Stimulated activated naive CD8-positive, alpha-beta T cell treated with anti-CD3 and anti-CD28 coated beads, Interleukin-15, Interleukin-2, amounts not matched to agents 100 ng/mL and 50 ng/mL, for 24 hours (primary cell): ENCODE results near the gene CHCT1.
A peak's percentile ranks its signal among the peaks of the same experiment; 100 is the strongest.
"Not testable (repeated sequence)": the region's sequence is repeated elsewhere in the genome, so short reads cannot be mapped to it uniquely, and the experiment has no call there.

Experiments
- H3K27ac Mint-ChIP-seq: one replicate; pipeline ENCODE4 v1.8.0; 2021; ENCODE audit warnings: mild to moderate bottlenecking, mixed read lengths
- H3K27me3 Mint-ChIP-seq: one replicate; pipeline ENCODE4 v1.8.0; 2021; ENCODE audit warnings: mixed read lengths
- H3K36me3 Mint-ChIP-seq: one replicate; pipeline ENCODE4 v1.8.0; 2021; ENCODE audit warnings: low read depth, mixed read lengths
- H3K4me1 Mint-ChIP-seq: one replicate; pipeline ENCODE4 v1.8.0; 2021; ENCODE audit warnings: low read depth, mixed read lengths
- H3K4me3 Mint-ChIP-seq: one replicate; pipeline ENCODE4 v1.8.0; 2021; ENCODE audit warnings: mild to moderate bottlenecking, mixed read lengths
- H3K9me3 Mint-ChIP-seq: one replicate; pipeline ENCODE4 v1.8.0; 2021; ENCODE audit warnings: mixed read lengths

CHCT1 gene

GRCh38 chr17:60422162-60422665 lies at the start of gene CHCT1:
CHCT1 (plus strand) TSS chr17:60422489; CDS start chr17:60422593, 104 bp downstream.
- Mint-ChIP-seq H3K27ac (peak within 1 kb of the TSS; percentile 76), H3K4me3 (peak within 1 kb of the TSS; percentile 74), H3K9me3 (no peaks in the 10 kb centered on the region), H3K4me1 (peaks cover 10% of the 10 kb centered on the region), H3K27me3 (no peaks in the 10 kb centered on the region), H3K36me3 (no peaks in the 10 kb centered on the region)

- Mint-ChIP-seq H3K27me3 (no peaks in the 10 kb centered on the region), H3K9me3 (no peaks in the 10 kb centered on the region), H3K36me3 (peaks cover 13% of the 10 kb centered on the region), H3K4me3 (no peak overlapping the region), H3K27ac (no peak overlapping the region), H3K4me1 (peaks cover 14% of the 10 kb centered on the region)
Measured at GRCh38 chr17:60372790-60373483, 49.4 kb upstream of the CHCT1 start.

- H3K27ac Mint-ChIP-seq, H3K4me1 Mint-ChIP-seq, H3K4me3 Mint-ChIP-seq, H3K27me3 Mint-ChIP-seq, H3K9me3 Mint-ChIP-seq: not testable (repeated sequence)
- H3K36me3 Mint-ChIP-seq, result peaks cover 15% of the 10 kb centered on the region
Measured at GRCh38 chr17:60378187-60378586, 44.1 kb upstream of the CHCT1 start.

GRCh38 chr17:60379461-60379860 lies 42.8 kb upstream of the CHCT1 start:
- not testable (repeated sequence) for H3K4me1 Mint-ChIP-seq, H3K4me3 Mint-ChIP-seq, H3K27me3 Mint-ChIP-seq, H3K27ac Mint-ChIP-seq, H3K9me3 Mint-ChIP-seq
- H3K36me3 Mint-ChIP-seq, result peaks cover 12% of the 10 kb centered on the region

- Mint-ChIP-seq H3K27ac (no peak overlapping the region), H3K4me1 (peaks cover 28% of the 10 kb centered on the region), H3K9me3 (no peaks in the 10 kb centered on the region), H3K36me3 (peaks cover 13% of the 10 kb centered on the region), H3K27me3 (no peaks in the 10 kb centered on the region), H3K4me3 (no peak overlapping the region)
Measured at GRCh38 chr17:60381958-60382357, 40.3 kb upstream of the CHCT1 start.

GRCh38 chr17:60383379-60383778 lies 38.9 kb upstream of the CHCT1 start:
- Mint-ChIP-seq H3K9me3 (no peaks in the 10 kb centered on the region), H3K36me3 (peaks cover 8% of the 10 kb centered on the region), H3K27ac (no peak overlapping the region), H3K4me1 (peaks cover 34% of the 10 kb centered on the region), H3K4me3 (no peak overlapping the region), H3K27me3 (no peaks in the 10 kb centered on the region)

- H3K27me3 Mint-ChIP-seq, H3K9me3 Mint-ChIP-seq, H3K36me3 Mint-ChIP-seq, H3K4me3 Mint-ChIP-seq, H3K27ac Mint-ChIP-seq: not testable (repeated sequence)
- H3K4me1 Mint-ChIP-seq, result peaks cover 46% of the 10 kb centered on the region
Measured at GRCh38 chr17:60384921-60385320, 37.4 kb upstream of the CHCT1 start.

GRCh38 chr17:60386147-60387058 lies 35.9 kb upstream of the CHCT1 start:
- no peak overlapping the region for H3K4me3 Mint-ChIP-seq
- H3K27ac Mint-ChIP-seq, result peak overlapping the region; percentile 19

GRCh38 chr17:60387666-60388065 lies 34.6 kb upstream of the CHCT1 start:
- Mint-ChIP-seq H3K36me3 (peaks cover 5% of the 10 kb centered on the region), H3K9me3 (no peaks in the 10 kb centered on the region), H3K4me3 (no peak overlapping the region), H3K27ac (no peak overlapping the region), H3K4me1 (peaks cover 58% of the 10 kb centered on the region), H3K27me3 (no peaks in the 10 kb centered on the region)

More at GRCh38 chr17:60386147-60387058, 35.9 kb upstream of the CHCT1 start:
- H3K4me1 Mint-ChIP-seq, result peaks cover 58% of the 10 kb centered on the region
- no peaks in the 10 kb centered on the region for H3K9me3 Mint-ChIP-seq
- peaks cover 6% of the 10 kb centered on the region for H3K36me3 Mint-ChIP-seq
- H3K27me3 Mint-ChIP-seq, result no peaks in the 10 kb centered on the region

GRCh38 chr17:60388742-60389141 lies 33.5 kb upstream of the CHCT1 start:
- H3K4me1 Mint-ChIP-seq, result peaks cover 66% of the 10 kb centered on the region
- no peaks in the 10 kb centered on the region for H3K9me3 Mint-ChIP-seq
- H3K4me3 Mint-ChIP-seq, result no peak overlapping the region
- peaks cover 5% of the 10 kb centered on the region for H3K36me3 Mint-ChIP-seq
- H3K27me3 Mint-ChIP-seq, result no peaks in the 10 kb centered on the region
- no peak overlapping the region for H3K27ac Mint-ChIP-seq

GRCh38 chr17:60390186-60390585 lies 32.1 kb upstream of the CHCT1 start:
- Mint-ChIP-seq H3K27ac (no peak overlapping the region), H3K4me3 (peak overlapping the region; percentile 93), H3K4me1 (peaks cover 62% of the 10 kb centered on the region), H3K36me3 (peaks cover 6% of the 10 kb centered on the region), H3K9me3 (no peaks in the 10 kb centered on the region), H3K27me3 (no peaks in the 10 kb centered on the region)

GRCh38 chr17:60390925-60391470 lies 31.3 kb upstream of the CHCT1 start:
- H3K9me3 Mint-ChIP-seq, result no peaks in the 10 kb centered on the region
- no peaks in the 10 kb centered on the region for H3K27me3 Mint-ChIP-seq
- peaks cover 63% of the 10 kb centered on the region for H3K4me1 Mint-ChIP-seq
- H3K36me3 Mint-ChIP-seq, result peaks cover 4% of the 10 kb centered on the region
- peak overlapping the region; percentile 92 for H3K27ac Mint-ChIP-seq
- peak overlapping the region; percentile 93 for H3K4me3 Mint-ChIP-seq

GRCh38 chr17:60391471-60392041 lies 30.7 kb upstream of the CHCT1 start:
- Mint-ChIP-seq H3K27me3 (no peaks in the 10 kb centered on the region), H3K4me1 (peaks cover 63% of the 10 kb centered on the region)

GRCh38 chr17:60392042-60392844 lies 30.0 kb upstream of the CHCT1 start, which contains the start of gene USP32:
USP32 (minus strand) TSS chr17:60392133; CDS start chr17:60391939, 194 bp downstream.
- H3K9me3 Mint-ChIP-seq, result no peaks in the 10 kb centered on the region
- H3K4me1 Mint-ChIP-seq, result peaks cover 62% of the 10 kb centered on the region
- H3K4me3 Mint-ChIP-seq, result peak within 1 kb of the TSS; percentile 93
- peaks cover 4% of the 10 kb centered on the region for H3K36me3 Mint-ChIP-seq
- peak within 1 kb of the TSS; percentile 96 for H3K27ac Mint-ChIP-seq
- no peaks in the 10 kb centered on the region for H3K27me3 Mint-ChIP-seq

More at GRCh38 chr17:60391471-60392041, 30.7 kb upstream of the CHCT1 start:
- Mint-ChIP-seq H3K4me3 (peak overlapping the region; percentile 93), H3K36me3 (peaks cover 4% of the 10 kb centered on the region), H3K27ac (peak overlapping the region; percentile 92), H3K9me3 (no peaks in the 10 kb centered on the region)
